ENCODE data around the gene PRSS22. TPM values are rescaled to one million over a fixed set of nuclear protein-coding genes. Genes with fewer than 3 reads are reported as not detected.

PRSS22 gene
- total RNA-seq, 1 experiment from 2014 or later: 36.9 TPM

GRCh38 chr16:2841606-2842339, 16.2 kb downstream of the PRSS22 start:
- no peaks in the 10 kb centered on the region for H3K27me3 ChIP-seq (ENCODE audit: low read length)
- no peak overlapping the region for H3K27ac ChIP-seq (ENCODE audit: low read length)
- no peaks in the 10 kb centered on the region for H3F3A ChIP-seq (ENCODE audit: low read length, unreplicated experiment)
- no peak for DNase-seq
- ATAC-seq: no peak
- H2AFZ ChIP-seq (ENCODE audit: low read length): no peak overlapping the region
- POLR2A ChIA-PET (ENCODE audit: unreplicated experiment): no interaction called here
- no TSS peak for BruUV-seq (replicated peaks)
- intact Hi-C loops (cut with micrococcal nuclease): no loop called here
- no peaks in the 10 kb centered on the region for H3K9me2 ChIP-seq (replicated peaks; ENCODE audit: low read length)
- H3K4me1 ChIP-seq (ENCODE audit: insufficient read depth, low read length): peaks cover 16% of the 10 kb centered on the region
- CTCF ChIA-PET: no interaction called here
- H3K9ac ChIP-seq (ENCODE audit: low read length): no peak overlapping the region
- H3K9me3 ChIP-seq (ENCODE audit: low read length): no peaks in the 10 kb centered on the region
- H3K4me3 ChIP-seq (ENCODE audit: low read length): no peak overlapping the region
- no peaks in the 10 kb centered on the region for H4K20me1 ChIP-seq (ENCODE audit: low read length)
- no peaks in the 10 kb centered on the region for H3K36me3 ChIP-seq (ENCODE audit: low read depth, low read length)
- H3K4me2 ChIP-seq (ENCODE audit: low read length): no peak overlapping the region
- no peak for TF ChIP-seq EZH2 (IDR thresholded peaks at IDR 0.05; ENCODE audit: low read length, unreplicated experiment)
- no peak for TF ChIP-seq CTCF (conservative IDR thresholded peaks at IDR 0.05; ENCODE audit: low read depth, low read length)
- no peak for TF ChIP-seq EZH2phosphoT487 (IDR thresholded peaks at IDR 0.05; ENCODE audit: borderline replicate concordance, low read length)
- no peaks in the 10 kb centered on the region for H3K79me2 ChIP-seq (ENCODE audit: low read length)

GRCh38 chr16:2840914-2841313, 17.1 kb downstream of the PRSS22 start:
- H3K4me3 ChIP-seq (ENCODE audit: low read length): no peak overlapping the region
- H3K9ac ChIP-seq (ENCODE audit: low read length): no peak overlapping the region
- H3K9me3 ChIP-seq (ENCODE audit: low read length): no peaks in the 10 kb centered on the region
- peaks cover 18% of the 10 kb centered on the region for H3K4me1 ChIP-seq (ENCODE audit: insufficient read depth, low read length)
- no peaks in the 10 kb centered on the region for H3K79me2 ChIP-seq (ENCODE audit: low read length)
- CTCF ChIA-PET: no interaction called here
- no peaks in the 10 kb centered on the region for H3K9me2 ChIP-seq (replicated peaks; ENCODE audit: low read length)
- POLR2A ChIA-PET (ENCODE audit: unreplicated experiment): no interaction called here
- ATAC-seq (no peak), DNase-seq (no peak)
- intact Hi-C loops (cut with micrococcal nuclease): no loop called here
- H4K20me1 ChIP-seq (ENCODE audit: low read length): no peaks in the 10 kb centered on the region
- no peak overlapping the region for H3K4me2 ChIP-seq (ENCODE audit: low read length)
- no peaks in the 10 kb centered on the region for H3K27me3 ChIP-seq (ENCODE audit: low read length)
- H2AFZ ChIP-seq (ENCODE audit: low read length): no peak overlapping the region
- TF ChIP-seq CTCF (conservative IDR thresholded peaks at IDR 0.05; ENCODE audit: low read depth, low read length) (no peak), EZH2phosphoT487 (IDR thresholded peaks at IDR 0.05; ENCODE audit: borderline replicate concordance, low read length) (no peak), EZH2 (IDR thresholded peaks at IDR 0.05; ENCODE audit: low read length, unreplicated experiment) (no peak)
- no peak overlapping the region for H3K27ac ChIP-seq (ENCODE audit: low read length)
- H3K36me3 ChIP-seq (ENCODE audit: low read depth, low read length): no peaks in the 10 kb centered on the region
- no peaks in the 10 kb centered on the region for H3F3A ChIP-seq (ENCODE audit: low read length, unreplicated experiment)
- BruUV-seq (replicated peaks): no TSS peak
